GM19397 (cell line): Measurements from ENCODE around the gene RPA4.
"Not testable (repeated sequence)": the region's sequence is repeated elsewhere in the genome, so short reads cannot be mapped to it uniquely, and the experiment has no call there.

ENCODE experiments used
- ATAC-seq: cut with Tn5 transposase; IDR thresholded peaks from one replicate; pipeline ENCODE4 v1.9.1; 2021; ENCODE audit warnings: mild to moderate bottlenecking, moderate library complexity; ENCODE audit not compliant: unreplicated experiment

Gene RPA4, protein sequence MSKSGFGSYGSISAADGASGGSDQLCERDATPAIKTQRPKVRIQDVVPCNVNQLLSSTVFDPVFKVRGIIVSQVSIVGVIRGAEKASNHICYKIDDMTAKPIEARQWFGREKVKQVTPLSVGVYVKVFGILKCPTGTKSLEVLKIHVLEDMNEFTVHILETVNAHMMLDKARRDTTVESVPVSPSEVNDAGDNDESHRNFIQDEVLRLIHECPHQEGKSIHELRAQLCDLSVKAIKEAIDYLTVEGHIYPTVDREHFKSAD

DNA sequence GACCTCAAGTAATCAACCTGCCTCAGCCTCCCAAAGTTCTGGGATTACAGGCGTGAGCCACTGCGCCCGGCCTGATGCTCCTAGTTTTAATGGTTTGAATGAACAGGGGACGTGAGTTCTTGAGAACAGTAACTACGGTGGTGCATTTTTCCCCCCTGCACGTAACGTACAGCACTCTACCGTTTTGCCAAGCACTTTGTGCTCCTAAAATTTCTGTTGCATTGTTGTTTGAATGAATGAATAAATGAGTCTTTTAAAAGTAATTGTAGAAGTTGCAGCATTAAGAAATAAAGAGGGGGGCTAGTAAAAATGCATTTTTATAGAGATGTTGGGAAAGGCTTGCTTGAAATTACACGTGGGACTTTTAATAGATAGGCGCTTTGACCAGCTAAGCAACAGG lies at the start of gene RPA4:
Gene RPA4, plus strand, starts transcription at position 301 of the 400 bp plus-strand sequence. CDS start 403 bp downstream, outside the sequence.
- ATAC-seq = no peak

GRCh38 chrX:96834137-96834536 lies 49.6 kb upstream of the RPA4 start:
- ATAC-seq = no peak

GRCh38 chrX:96835660-96836289 lies 47.9 kb upstream of the RPA4 start:
- peak; percentile 87 for ATAC-seq

DNA sequence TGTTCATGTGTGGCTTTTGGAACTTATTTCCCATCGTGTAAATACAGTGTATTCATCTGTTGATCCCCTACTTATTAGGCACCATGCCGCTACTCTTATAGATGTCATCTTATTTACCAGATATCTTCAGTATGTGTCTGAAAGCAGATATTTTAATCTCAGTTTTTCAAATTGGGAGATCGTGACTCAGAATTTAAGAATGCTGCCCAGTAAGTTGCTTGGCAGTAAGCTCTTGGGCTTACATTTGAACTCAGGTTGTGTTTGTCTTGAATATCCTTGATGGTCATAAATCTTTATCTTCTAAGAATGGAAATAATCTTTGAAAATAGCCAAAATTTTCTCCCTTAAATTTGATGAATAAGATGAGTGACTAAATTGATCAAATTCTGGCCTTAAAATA lies 45.9 kb upstream of the RPA4 start:
- ATAC-seq = no peak

- no peak for ATAC-seq
Observed at GRCh38 chrX:96838537-96838936, 45.2 kb upstream of the RPA4 start.

DNA sequence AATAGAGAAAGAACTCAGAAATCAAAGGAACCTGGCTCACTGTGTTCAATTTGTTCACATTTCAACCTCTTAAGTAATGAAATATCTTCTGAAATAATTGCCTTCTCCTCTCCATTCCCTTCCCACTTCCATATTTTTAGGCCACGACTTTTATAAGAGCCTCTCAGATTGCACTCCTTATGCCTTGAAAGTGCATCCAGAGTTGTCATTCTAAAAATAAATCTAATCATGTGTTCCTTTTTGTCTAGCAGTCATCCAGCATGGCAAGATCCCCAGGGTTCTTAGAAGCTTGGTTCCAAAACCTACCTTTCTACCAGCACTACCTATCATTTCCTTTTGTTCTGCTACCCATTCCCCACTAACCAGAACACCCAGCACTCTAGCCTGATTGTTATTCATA lies 42.4 kb upstream of the RPA4 start:
- ATAC-seq = no peak

GRCh38 chrX:96841866-96842265 lies 41.8 kb upstream of the RPA4 start:
- ATAC-seq = not testable (repeated sequence)

DNA sequence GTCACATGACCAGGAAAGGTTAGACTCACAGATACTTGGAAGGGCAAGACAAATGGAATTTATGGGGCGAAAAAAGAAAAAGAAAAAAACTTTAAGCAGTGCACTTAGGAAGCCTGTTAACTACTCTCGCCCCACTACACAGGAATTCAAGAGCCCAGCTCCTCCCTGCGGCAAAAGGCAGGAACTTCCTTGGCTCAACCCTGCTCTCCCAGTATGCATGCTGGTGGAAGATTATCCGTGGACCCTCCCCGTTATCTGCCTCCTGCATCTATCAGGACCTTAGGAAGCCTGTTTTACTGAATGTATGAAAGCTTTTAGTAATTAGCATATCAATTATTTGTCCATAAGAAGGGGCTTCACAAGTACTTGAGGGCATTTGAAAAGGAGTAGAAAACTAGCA lies 40.1 kb upstream of the RPA4 start:
- ATAC-seq = no peak

DNA sequence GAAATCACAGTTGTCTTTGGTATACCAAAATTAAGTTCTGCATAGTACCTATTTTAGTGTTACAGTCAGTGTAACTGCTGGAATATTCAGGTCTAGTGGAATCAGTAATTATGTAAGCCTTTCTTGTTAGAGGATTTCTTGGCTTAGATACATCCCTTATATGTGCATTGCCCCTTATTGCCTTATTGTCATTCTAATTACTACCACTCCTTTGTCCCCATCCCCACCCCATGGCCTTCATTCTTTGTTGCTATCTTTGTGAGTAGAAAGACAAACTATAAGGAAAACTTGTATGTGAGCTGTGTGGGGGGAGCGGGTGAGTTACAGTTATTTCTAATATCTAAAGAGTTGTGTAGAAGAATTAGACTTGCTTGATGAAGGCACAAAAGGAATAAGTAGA lies 36.9 kb upstream of the RPA4 start:
- ATAC-seq = no peak

DNA sequence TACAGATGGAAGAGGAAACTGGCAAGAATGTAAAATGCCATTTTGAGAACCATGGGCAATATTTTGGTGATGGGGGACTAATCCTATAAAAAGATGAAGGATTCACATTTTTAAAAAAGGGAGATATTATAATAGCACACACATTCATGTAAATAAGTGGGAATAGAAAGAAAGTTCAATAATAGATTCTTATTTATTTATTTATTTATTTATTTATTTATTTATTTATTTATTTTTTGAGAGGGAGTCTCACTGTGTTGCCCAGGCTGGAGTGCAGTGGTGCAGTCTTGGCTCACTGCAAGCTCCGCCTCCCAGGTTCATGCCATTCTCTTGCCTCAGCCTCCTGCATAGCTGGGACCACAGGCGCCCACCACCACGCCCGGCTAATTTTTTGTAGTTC lies 24.3 kb upstream of the RPA4 start:
- ATAC-seq = not testable (repeated sequence)

DNA sequence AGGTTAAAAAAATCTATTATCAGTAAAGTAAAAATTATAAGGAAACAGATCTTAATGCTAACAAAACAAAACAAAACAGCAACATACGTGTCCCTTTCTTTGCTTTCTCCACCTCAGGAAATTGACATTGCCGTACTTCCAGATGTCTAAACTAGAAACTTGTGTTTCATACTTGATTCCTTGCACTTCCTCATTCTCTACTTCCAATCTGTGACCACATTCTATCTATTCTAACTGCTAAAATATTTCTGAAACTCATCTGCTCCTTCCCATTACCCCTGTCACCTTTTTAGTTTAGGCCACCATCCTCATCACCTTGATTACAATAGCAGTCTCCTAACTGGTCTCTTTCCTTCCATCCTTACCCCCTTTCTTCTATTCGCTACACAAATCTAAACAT lies 22.5 kb upstream of the RPA4 start:
- peak; percentile 42 for ATAC-seq

DNA sequence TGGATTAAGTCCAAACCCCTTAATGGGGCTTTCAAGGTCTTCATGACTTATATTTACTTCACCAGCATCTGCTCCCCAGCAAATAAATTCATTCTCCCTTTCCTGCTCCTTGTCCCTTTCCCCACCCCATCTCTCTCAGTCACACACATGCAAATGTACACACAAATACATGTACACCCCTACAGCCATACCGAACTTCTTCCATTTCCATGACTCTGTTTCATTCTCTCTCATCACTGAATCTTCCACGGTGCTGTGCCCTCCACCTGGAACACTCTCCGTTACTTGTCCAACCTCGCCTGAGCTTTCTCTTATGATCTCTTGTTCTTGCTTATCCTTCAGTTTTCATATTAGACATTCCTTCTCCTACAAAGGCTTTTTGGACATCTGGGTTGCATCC lies 22.0 kb upstream of the RPA4 start:
- no peak for ATAC-seq

GRCh38 chrX:96884027-96884426 lies 319 bp downstream of the RPA4 start:
- no peak for ATAC-seq

DNA sequence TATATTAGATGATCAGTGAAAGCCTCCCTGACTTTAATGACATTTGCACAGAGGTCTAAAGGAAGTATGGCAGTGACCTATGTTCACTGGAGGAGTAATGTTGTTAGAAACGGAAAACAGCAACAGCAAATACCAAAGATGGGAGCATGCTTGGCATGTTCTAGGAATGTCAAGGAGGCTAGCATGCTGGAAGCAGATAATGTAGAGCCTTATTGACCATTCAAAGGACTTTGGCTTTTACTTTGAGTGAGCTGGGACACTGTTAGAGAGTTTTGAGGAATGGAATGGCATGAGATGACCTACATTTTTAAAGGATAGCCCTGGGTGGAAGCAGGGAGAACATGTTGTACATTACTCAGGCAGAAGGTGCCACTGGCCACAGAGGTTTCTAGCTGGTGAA lies 6.0 kb downstream of the RPA4 start:
- no peak for ATAC-seq

DNA sequence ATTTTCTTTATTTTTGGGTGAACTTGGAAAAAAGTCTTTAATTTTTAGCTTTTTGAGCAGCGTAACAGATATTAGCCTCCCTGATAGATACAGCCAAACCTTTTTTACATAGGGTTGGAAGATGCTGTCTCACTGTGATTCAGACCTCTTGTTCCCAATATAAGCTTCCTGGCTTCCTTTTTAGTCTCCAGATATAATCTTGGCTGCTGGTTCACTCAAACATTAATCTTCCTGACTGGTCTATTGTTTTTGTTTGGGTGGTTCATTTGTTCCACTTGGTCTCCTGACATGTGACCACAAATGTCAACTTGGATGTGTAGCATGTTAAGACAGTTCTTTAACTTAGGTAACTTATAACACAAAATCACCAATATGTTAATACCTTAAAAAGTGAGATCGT lies 23.0 kb downstream of the RPA4 start:
- ATAC-seq = no peak

DNA sequence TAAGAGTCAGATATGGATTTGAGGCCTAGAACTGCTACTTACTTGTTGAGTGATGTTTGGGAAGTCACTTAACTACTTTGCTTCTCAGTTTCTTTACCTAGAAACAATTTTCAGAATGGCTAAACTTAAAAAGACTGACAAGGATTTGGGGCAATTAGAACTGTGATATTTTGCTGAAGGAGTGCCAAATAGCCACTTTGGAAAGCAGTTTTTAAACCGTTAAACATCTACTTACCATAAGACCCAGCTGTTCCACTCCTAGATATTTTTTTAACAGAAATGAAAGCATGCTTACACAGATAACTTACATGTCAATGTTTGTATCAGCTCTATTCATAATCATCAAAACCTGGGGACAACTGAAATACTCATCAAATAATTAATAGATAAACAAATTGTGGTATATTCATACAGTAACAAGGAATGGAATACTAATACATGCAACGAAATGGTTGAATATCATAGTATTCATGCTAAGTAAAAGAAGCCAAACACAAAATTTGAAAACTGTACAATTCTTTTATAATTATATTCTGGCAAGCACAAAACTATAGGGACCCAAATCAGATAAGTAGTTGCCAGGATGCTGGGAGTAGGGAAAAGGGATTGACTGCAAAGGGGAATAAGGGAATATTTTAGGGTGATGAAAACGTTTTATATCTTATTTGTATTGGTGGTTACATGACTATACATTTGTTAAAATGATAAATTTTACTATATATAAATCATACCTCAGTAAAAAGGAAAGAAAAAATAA lies 24.0 kb downstream of the RPA4 start:
- no peak for ATAC-seq

DNA sequence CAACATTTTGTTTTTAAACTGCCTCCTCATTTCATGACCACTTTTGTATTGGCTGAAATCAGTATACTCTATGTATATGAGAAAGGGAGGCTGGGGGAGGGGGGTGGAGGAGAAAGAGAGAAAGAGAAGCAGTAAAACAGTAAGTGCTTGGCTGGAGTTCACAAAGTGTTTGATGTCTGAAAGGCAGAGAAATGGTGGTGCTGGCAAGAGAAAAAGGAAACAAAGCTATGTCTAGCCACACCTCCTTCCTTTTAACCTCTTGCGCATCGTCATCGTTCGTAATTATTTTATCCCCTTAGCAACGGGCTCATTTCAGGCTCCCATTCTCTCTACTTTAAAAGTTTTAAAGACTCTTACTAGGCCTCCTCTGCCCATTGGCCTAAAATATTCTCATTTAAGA lies 25.6 kb downstream of the RPA4 start:
- no peak for ATAC-seq

GRCh38 chrX:96918864-96919263 lies 35.2 kb downstream of the RPA4 start:
- no peak for ATAC-seq

- no peak for ATAC-seq
Observed at GRCh38 chrX:96919672-96920071, 36.0 kb downstream of the RPA4 start.

DNA sequence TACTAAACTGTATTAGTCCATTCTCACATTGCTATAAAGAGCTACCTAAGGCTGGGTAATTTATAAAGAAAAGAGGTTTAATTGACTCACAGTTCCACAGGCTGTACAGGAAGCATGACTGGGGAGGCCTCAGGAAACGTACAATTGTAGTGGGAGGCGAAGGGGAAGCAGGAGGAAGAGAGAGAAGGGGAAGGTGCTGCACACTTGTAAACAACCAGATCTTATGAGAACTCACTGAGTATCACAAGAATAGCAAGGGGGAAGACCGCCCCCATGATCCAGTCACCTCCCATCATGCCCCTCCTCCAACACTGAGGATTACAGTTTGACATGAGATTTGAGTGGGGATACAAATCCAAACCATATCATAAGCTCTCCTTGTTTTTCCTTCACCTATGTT lies 40.9 kb downstream of the RPA4 start:
- ATAC-seq = no peak

DNA sequence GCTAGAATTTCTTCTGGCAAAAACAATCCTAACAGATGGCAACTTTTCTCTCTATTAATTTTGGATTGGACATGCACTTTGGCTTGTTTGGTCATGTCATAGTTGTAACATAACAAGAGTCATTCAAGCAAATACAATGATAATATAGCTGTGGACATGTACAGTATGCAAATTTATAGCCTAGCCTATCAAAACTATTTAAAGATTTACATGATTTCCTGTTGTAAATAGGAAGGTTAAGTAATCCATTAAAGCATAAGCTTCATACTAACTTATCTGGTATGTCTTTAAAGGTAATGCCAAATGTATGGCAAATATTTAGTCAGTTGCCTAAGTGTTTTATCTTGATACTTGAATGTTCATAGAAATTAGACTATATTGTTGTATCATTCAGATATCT lies 45.3 kb downstream of the RPA4 start:
- ATAC-seq = no peak
